GM19324 (cell line): ENCODE data around the gene KCTD1.

Experiments used
- ATAC-seq: cut with Tn5 transposase; IDR thresholded peaks from one replicate; pipeline ENCODE4 v1.9.1; 2021; ENCODE audit warnings: mild to moderate bottlenecking, moderate library complexity; ENCODE audit not compliant: unreplicated experiment, low FRiP score

Gene KCTD1

GRCh38 chr18:26548415-26549262, at the start of gene KCTD1:
Gene KCTD1, minus strand, starts transcription at chr18:26548553. Its CDS starts 17 bp downstream, at chr18:26548536.
- ATAC-seq: peak; percentile 41

GRCh38 chr18:26593365-26594320, 45.3 kb upstream of the KCTD1 start:
- ATAC-seq: no peak

GRCh38 chr18:26584745-26585144, 36.4 kb upstream of the KCTD1 start:
- no peak for ATAC-seq

- ATAC-seq: no peak
Measured at GRCh38 chr18:26579941-26580618, 31.7 kb upstream of the KCTD1 start.

GRCh38 chr18:26575865-26576217, 27.5 kb upstream of the KCTD1 start:
- no peak for ATAC-seq

GRCh38 chr18:26574958-26575864, 26.9 kb upstream of the KCTD1 start:
- ATAC-seq: no peak

- ATAC-seq: no peak
Measured at GRCh38 chr18:26568926-26569665, 20.7 kb upstream of the KCTD1 start.

- no peak for ATAC-seq
Measured at GRCh38 chr18:26568513-26568912, 20.2 kb upstream of the KCTD1 start.

- no peak for ATAC-seq
Measured at GRCh38 chr18:26566874-26567555, 18.7 kb upstream of the KCTD1 start.

- no peak for ATAC-seq
Measured at GRCh38 chr18:26565514-26565913, 17.2 kb upstream of the KCTD1 start.

GRCh38 chr18:26563024-26563423, 14.7 kb upstream of the KCTD1 start:
- no peak for ATAC-seq

- no peak for ATAC-seq
Measured at GRCh38 chr18:26562568-26562967, 14.2 kb upstream of the KCTD1 start.

GRCh38 chr18:26561769-26562168, 13.4 kb upstream of the KCTD1 start:
- ATAC-seq: no peak

GRCh38 chr18:26556573-26556972, 8.2 kb upstream of the KCTD1 start:
- peak; percentile 64 for ATAC-seq

GRCh38 chr18:26555804-26556553, 7.6 kb upstream of the KCTD1 start:
- no peak for ATAC-seq

- ATAC-seq: no peak
Measured at GRCh38 chr18:26553943-26554342, 5.6 kb upstream of the KCTD1 start.

GRCh38 chr18:26551695-26552081, 3.3 kb upstream of the KCTD1 start:
- no peak for ATAC-seq
